ENCODE measurements around the gene FKBP14.

FKBP14 gene

GRCh38 chr7:30022991-30023390 is 3.5 kb downstream of the FKBP14 start:
- H3K18ac ChIP-seq (ENCODE audit: low read length) = no peak overlapping the region
- peaks cover 0 to 15% of the 10 kb centered on the region in 2 donors for H3K36me3 ChIP-seq (replicated peaks in 1 of 2; ENCODE audit: control insufficient read depth in 2 of 2, insufficient read depth in 2 of 2, low read length in 2 of 2)
- H3K27ac ChIP-seq (replicated peaks; ENCODE audit: low read length) = no peak overlapping the region
- H2BK120ac ChIP-seq (ENCODE audit: low read depth, low read length) = no peak overlapping the region
- DNase-seq (ENCODE audit: low spot score) = no peak
- H2BK12ac ChIP-seq (ENCODE audit: low read length) = no peak overlapping the region
- no peak overlapping the region for H2BK5ac ChIP-seq (ENCODE audit: low read length)
- H2AFZ ChIP-seq (ENCODE audit: low read length) = no peak overlapping the region
- no peaks in the 10 kb centered on the region for H3K79me1 ChIP-seq (ENCODE audit: low read depth, low read length)
- H3K9ac ChIP-seq (ENCODE audit: low read depth, low read length, poor library complexity) = no peak overlapping the region
- no peaks in the 10 kb centered on the region for H3K27me3 ChIP-seq (ENCODE audit: control insufficient read depth in 3 of 3, insufficient read depth in 3 of 3, low read depth in 1 of 3, low read length in 3 of 3)
- H2AK5ac ChIP-seq (ENCODE audit: low read depth, low read length) = no peak overlapping the region
- no peak overlapping the region for H3K4me2 ChIP-seq (ENCODE audit: insufficient read depth, low read length, poor library complexity, severe bottlenecking)
- no peak overlapping the region for H4K8ac ChIP-seq (ENCODE audit: low read depth, low read length)
- H3K23ac ChIP-seq (ENCODE audit: low read depth, low read length, poor library complexity) = no peak overlapping the region
- H3K4ac ChIP-seq (ENCODE audit: low read length) = no peak overlapping the region
- H3K4me3 ChIP-seq (ENCODE audit: low read length in 2 of 2) = no peak overlapping the region
- no peak overlapping the region for H2BK15ac ChIP-seq (ENCODE audit: low read length)
- H3K14ac ChIP-seq (ENCODE audit: low read length) = no peak overlapping the region
- peaks cover 3 to 4% of the 10 kb centered on the region in 2 donors for H3K4me1 ChIP-seq (ENCODE audit: control insufficient read depth in 2 of 2, insufficient read depth in 1 of 2, low read depth in 1 of 2, low read length in 2 of 2)
- H4K91ac ChIP-seq (ENCODE audit: low read depth, low read length, poor library complexity) = no peak overlapping the region
- H3K9me3 ChIP-seq (replicated peaks in 1 of 2; ENCODE audit: control insufficient read depth in 2 of 2, insufficient read depth in 1 of 2, low read depth in 1 of 2, low read length in 2 of 2) = no peaks in the 10 kb centered on the region

GRCh38 chr7:30020535-30020934 is 6.0 kb downstream of the FKBP14 start:
- Histone ChIP-seq H2BK15ac (ENCODE audit: low read length) (no peak overlapping the region), H3K79me1 (ENCODE audit: low read depth, low read length) (no peaks in the 10 kb centered on the region), H3K9ac (ENCODE audit: low read depth, low read length, poor library complexity) (no peak overlapping the region), H3K36me3 (replicated peaks in 1 of 2; ENCODE audit: control insufficient read depth in 2 of 2, insufficient read depth in 2 of 2, low read length in 2 of 2) (peaks cover 0 to 31% of the 10 kb centered on the region in 2 donors), H3K4me2 (ENCODE audit: insufficient read depth, low read length, poor library complexity, severe bottlenecking) (no peak overlapping the region), H3K14ac (ENCODE audit: low read length) (no peak overlapping the region), H2BK120ac (ENCODE audit: low read depth, low read length) (no peak overlapping the region), H3K9me3 (replicated peaks in 1 of 2; ENCODE audit: control insufficient read depth in 2 of 2, insufficient read depth in 1 of 2, low read depth in 1 of 2, low read length in 2 of 2) (no peaks in the 10 kb centered on the region), H4K8ac (ENCODE audit: low read depth, low read length) (no peak overlapping the region), H3K4ac (ENCODE audit: low read length) (no peak overlapping the region), H2AFZ (ENCODE audit: low read length) (no peak overlapping the region), H3K27ac (replicated peaks; ENCODE audit: low read length) (no peak overlapping the region), H2BK12ac (ENCODE audit: low read length) (no peak overlapping the region), H3K23ac (ENCODE audit: low read depth, low read length, poor library complexity) (no peak overlapping the region), H3K4me1 (ENCODE audit: control insufficient read depth in 2 of 2, insufficient read depth in 1 of 2, low read depth in 1 of 2, low read length in 2 of 2) (no peaks in the 10 kb centered on the region), H2BK5ac (ENCODE audit: low read length) (no peak overlapping the region), H4K91ac (ENCODE audit: low read depth, low read length, poor library complexity) (no peak overlapping the region), H3K4me3 (ENCODE audit: low read length in 2 of 2) (no peak overlapping the region), H2AK5ac (ENCODE audit: low read depth, low read length) (no peak overlapping the region), H3K27me3 (ENCODE audit: control insufficient read depth in 3 of 3, insufficient read depth in 3 of 3, low read depth in 1 of 3, low read length in 3 of 3) (no peaks in the 10 kb centered on the region), H3K18ac (ENCODE audit: low read length) (no peak overlapping the region)
- DNase-seq (ENCODE audit: low spot score) = no peak
- no CpG with 5 or more reads among the region's 1 CpG for WGBS, 2 donors (ENCODE audit: extremely low coverage in 2 of 2, insufficient read length in 2 of 2, insufficient replicate concordance in 1 of 2)

GRCh38 chr7:30019960-30020359 is 6.5 kb downstream of the FKBP14 start:
- Histone ChIP-seq H2BK120ac (ENCODE audit: low read depth, low read length) (no peak overlapping the region), H2BK5ac (ENCODE audit: low read length) (no peak overlapping the region), H4K8ac (ENCODE audit: low read depth, low read length) (no peak overlapping the region), H3K4me1 (ENCODE audit: control insufficient read depth in 2 of 2, insufficient read depth in 1 of 2, low read depth in 1 of 2, low read length in 2 of 2) (no peaks in the 10 kb centered on the region), H3K4ac (ENCODE audit: low read length) (no peak overlapping the region), H3K23ac (ENCODE audit: low read depth, low read length, poor library complexity) (no peak overlapping the region), H3K14ac (ENCODE audit: low read length) (no peak overlapping the region), H2BK15ac (ENCODE audit: low read length) (no peak overlapping the region), H2AK5ac (ENCODE audit: low read depth, low read length) (no peak overlapping the region), H3K27ac (replicated peaks; ENCODE audit: low read length) (no peak overlapping the region), H3K9me3 (replicated peaks in 1 of 2; ENCODE audit: control insufficient read depth in 2 of 2, insufficient read depth in 1 of 2, low read depth in 1 of 2, low read length in 2 of 2) (no peaks in the 10 kb centered on the region), H3K4me2 (ENCODE audit: insufficient read depth, low read length, poor library complexity, severe bottlenecking) (no peak overlapping the region), H3K36me3 (replicated peaks in 1 of 2; ENCODE audit: control insufficient read depth in 2 of 2, insufficient read depth in 2 of 2, low read length in 2 of 2) (peaks cover 0 to 33% of the 10 kb centered on the region in 2 donors), H4K91ac (ENCODE audit: low read depth, low read length, poor library complexity) (no peak overlapping the region), H3K18ac (ENCODE audit: low read length) (no peak overlapping the region), H2BK12ac (ENCODE audit: low read length) (no peak overlapping the region), H3K79me1 (ENCODE audit: low read depth, low read length) (no peaks in the 10 kb centered on the region), H2AFZ (ENCODE audit: low read length) (no peak overlapping the region), H3K4me3 (ENCODE audit: low read length in 2 of 2) (no peak overlapping the region), H3K9ac (ENCODE audit: low read depth, low read length, poor library complexity) (no peak overlapping the region), H3K27me3 (ENCODE audit: control insufficient read depth in 3 of 3, insufficient read depth in 3 of 3, low read depth in 1 of 3, low read length in 3 of 3) (no peaks in the 10 kb centered on the region)
- DNase-seq (ENCODE audit: low spot score) = no peak
- no CpG with 5 or more reads among the region's 1 CpG for WGBS, 2 donors (ENCODE audit: extremely low coverage in 2 of 2, insufficient read length in 2 of 2, insufficient replicate concordance in 1 of 2)

- H3K9me3 ChIP-seq (replicated peaks in 1 of 2; ENCODE audit: control insufficient read depth in 2 of 2, insufficient read depth in 1 of 2, low read depth in 1 of 2, low read length in 2 of 2) = no peaks in the 10 kb centered on the region
- DNase-seq (ENCODE audit: low spot score) = no peak
- no peak overlapping the region for H3K18ac ChIP-seq (ENCODE audit: low read length)
- H4K8ac ChIP-seq (ENCODE audit: low read depth, low read length) = no peak overlapping the region
- H2AFZ ChIP-seq (ENCODE audit: low read length) = no peak overlapping the region
- no peak overlapping the region for H2AK5ac ChIP-seq (ENCODE audit: low read depth, low read length)
- H3K4me3 ChIP-seq (ENCODE audit: low read length in 2 of 2) = no peak overlapping the region
- WGBS, 2 donors (ENCODE audit: extremely low coverage in 2 of 2, insufficient read length in 2 of 2, insufficient replicate concordance in 1 of 2) = no CpG with 5 or more reads among the region's 1 CpG
- no peaks in the 10 kb centered on the region for H3K4me1 ChIP-seq (ENCODE audit: control insufficient read depth in 2 of 2, insufficient read depth in 1 of 2, low read depth in 1 of 2, low read length in 2 of 2)
- H3K23ac ChIP-seq (ENCODE audit: low read depth, low read length, poor library complexity) = no peak overlapping the region
- no peak overlapping the region for H2BK5ac ChIP-seq (ENCODE audit: low read length)
- H3K4me2 ChIP-seq (ENCODE audit: insufficient read depth, low read length, poor library complexity, severe bottlenecking) = no peak overlapping the region
- no peak overlapping the region for H2BK15ac ChIP-seq (ENCODE audit: low read length)
- H3K27ac ChIP-seq (replicated peaks; ENCODE audit: low read length) = no peak overlapping the region
- no peaks in the 10 kb centered on the region for H3K79me1 ChIP-seq (ENCODE audit: low read depth, low read length)
- H3K4ac ChIP-seq (ENCODE audit: low read length) = no peak overlapping the region
- peaks cover 0 to 38% of the 10 kb centered on the region in 2 donors for H3K36me3 ChIP-seq (replicated peaks in 1 of 2; ENCODE audit: control insufficient read depth in 2 of 2, insufficient read depth in 2 of 2, low read length in 2 of 2)
- H3K9ac ChIP-seq (ENCODE audit: low read depth, low read length, poor library complexity) = no peak overlapping the region
- H2BK120ac ChIP-seq (ENCODE audit: low read depth, low read length) = no peak overlapping the region
- no peaks in the 10 kb centered on the region for H3K27me3 ChIP-seq (ENCODE audit: control insufficient read depth in 3 of 3, insufficient read depth in 3 of 3, low read depth in 1 of 3, low read length in 3 of 3)
- no peak overlapping the region for H2BK12ac ChIP-seq (ENCODE audit: low read length)
- no peak overlapping the region for H4K91ac ChIP-seq (ENCODE audit: low read depth, low read length, poor library complexity)
- no peak overlapping the region for H3K14ac ChIP-seq (ENCODE audit: low read length)
Observed at GRCh38 chr7:30019387-30019786, 7.1 kb downstream of the FKBP14 start.

All from neuronal stem cell (in vitro differentiated cells).